D721Med (cell line): ENCODE data around the gene MEP1B.
"Not testable (repeated sequence)": the region's sequence is repeated elsewhere in the genome, so short reads cannot be mapped to it uniquely, and the experiment has no call there.

Source experiments
- DNase-seq: peaks from one replicate; pipeline ENCODE4 v3.0.0; 2011; ENCODE audit warnings: low spot score; ENCODE audit not compliant: insufficient read length
- FAIRE-seq: peaks from 2 replicates; lab custom pipeline; 2011; peaks lifted over from hg19 to GRCh38; lab: Jason Lieb, UNC
- TF ChIP-seq, protein P1 (sequence below): IDR thresholded peaks from 2 replicates; pipeline ENCODE4 v1.5.1; 2012; ENCODE audit warnings: mild to moderate bottlenecking, control low read depth; ENCODE audit not compliant: insufficient read depth; ENCODE audit errors: missing control alignments

Gene MEP1B

DNA sequence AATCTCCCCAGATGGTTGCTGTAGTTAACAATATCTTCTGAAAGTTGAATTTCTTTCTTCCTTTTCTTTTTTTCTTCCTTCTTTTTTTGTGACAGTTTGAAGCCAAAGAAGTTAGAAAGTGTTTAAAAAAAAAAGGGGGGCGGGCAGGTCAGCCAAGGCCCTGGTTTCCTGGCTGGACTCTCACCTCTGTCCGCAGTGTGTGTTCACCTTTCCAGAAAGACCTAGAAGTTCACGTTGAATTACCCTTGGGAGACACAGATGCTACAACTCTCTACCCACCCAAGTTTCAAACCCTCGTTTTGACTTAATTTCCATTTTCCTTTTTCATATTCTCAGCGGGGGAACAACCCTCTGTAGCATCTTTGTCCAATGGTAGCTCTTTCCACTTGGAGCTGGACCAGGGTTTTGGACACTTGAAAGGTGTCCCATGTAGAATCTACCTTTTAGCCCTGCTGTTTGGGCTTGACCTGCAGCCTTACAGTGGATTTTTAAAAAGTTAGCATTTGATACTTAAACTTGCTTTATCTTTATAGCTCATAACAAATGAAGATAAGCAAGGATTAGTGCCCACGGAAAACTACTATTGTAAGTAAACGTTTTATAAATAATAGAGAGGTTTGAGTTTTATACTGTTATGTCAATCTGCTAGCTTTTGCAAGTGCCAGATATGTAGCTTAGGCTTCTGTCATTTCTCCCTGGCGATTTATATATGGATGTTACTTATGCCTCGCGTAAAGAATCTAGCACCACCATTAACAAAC is 20.0 kb downstream of the MEP1B start:
- TF ChIP-seq, protein P1, sequence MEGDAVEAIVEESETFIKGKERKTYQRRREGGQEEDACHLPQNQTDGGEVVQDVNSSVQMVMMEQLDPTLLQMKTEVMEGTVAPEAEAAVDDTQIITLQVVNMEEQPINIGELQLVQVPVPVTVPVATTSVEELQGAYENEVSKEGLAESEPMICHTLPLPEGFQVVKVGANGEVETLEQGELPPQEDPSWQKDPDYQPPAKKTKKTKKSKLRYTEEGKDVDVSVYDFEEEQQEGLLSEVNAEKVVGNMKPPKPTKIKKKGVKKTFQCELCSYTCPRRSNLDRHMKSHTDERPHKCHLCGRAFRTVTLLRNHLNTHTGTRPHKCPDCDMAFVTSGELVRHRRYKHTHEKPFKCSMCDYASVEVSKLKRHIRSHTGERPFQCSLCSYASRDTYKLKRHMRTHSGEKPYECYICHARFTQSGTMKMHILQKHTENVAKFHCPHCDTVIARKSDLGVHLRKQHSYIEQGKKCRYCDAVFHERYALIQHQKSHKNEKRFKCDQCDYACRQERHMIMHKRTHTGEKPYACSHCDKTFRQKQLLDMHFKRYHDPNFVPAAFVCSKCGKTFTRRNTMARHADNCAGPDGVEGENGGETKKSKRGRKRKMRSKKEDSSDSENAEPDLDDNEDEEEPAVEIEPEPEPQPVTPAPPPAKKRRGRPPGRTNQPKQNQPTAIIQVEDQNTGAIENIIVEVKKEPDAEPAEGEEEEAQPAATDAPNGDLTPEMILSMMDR = no peak
- FAIRE-seq (peak; percentile 77), DNase-seq (no peak)

GRCh38 chr18:32213693-32214092 is 23.9 kb downstream of the MEP1B start:
- TF ChIP-seq, protein P1 = no peak
- DNase-seq (no peak), FAIRE-seq (no peak)

DNA sequence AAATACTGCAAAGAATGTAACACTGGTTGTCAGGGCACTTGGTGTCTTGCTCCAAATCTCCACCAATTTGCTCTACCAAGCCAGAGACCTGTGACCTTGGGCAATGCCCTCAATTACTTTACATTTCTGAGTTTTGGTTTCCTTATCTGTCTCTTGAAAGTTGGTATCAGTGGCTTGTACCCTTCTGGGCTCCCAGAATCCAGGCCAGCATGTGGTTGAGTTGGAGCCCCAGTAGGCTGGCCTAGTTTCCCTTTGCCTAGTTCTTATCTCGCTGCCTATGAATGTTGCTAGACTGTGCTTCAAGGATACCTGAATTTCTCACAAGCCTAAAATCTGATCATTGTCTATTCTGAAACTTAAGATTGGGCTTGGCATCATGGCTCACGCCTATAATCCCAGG is 26.6 kb downstream of the MEP1B start:
- TF ChIP-seq, protein P1 = no peak
- FAIRE-seq = no peak

DNA sequence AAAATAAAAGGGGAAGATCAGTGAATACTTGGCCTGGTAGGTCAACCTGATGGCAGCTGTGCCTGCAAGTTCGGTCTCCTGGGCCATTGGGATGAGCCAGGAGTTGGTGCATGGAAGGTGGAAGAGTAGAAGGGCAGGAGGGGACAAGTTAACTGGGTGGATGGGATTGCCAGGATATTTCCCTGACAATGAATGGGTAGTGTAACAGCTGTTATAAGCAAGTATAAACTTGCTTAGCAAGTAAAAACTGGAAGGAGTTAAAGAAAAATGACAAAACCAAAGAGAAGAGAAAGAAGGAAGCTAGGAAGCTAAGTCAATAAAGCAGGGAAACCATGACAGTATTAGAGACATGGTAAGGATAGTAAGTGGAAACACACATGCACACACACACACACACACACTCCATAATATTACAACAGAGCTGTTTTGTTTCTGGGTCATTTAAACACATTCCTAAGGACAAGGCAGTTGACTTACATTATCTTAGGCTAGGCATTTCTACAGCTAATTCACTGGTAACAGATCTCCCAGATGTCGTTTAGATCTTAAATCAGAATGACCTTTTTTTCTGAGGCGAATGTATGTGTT is 29.7 kb downstream of the MEP1B start:
- TF ChIP-seq, protein P1 = no peak
- FAIRE-seq = peak; percentile 73
- DNase-seq = no peak

More for the DNA sequence above, 26.6 kb downstream of the MEP1B start:
- no peak for DNase-seq

DNA sequence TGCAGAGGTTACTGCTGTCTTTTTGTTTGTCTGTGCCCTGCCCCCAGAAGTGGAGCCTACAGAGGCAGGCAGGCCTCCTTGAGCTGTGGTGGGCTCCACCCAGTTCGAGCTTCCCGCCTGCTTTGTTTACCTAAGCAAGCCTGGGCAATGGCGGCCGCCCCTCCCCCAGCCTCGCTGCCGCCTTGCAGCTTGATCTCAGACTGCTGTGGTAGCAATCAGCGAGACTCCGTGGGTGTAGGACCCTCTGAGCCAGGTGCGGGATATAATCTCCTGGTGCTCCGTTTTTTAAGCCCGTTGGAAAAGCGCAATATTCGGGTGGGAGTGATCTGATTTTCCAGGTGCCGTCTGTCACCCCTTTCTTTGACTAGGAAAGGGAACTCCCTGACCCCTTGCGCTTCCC is 43.5 kb downstream of the MEP1B start:
- DNase-seq, FAIRE-seq: not testable (repeated sequence)

- no peak for DNase-seq
- peak; percentile 89 for FAIRE-seq
- TF ChIP-seq, protein P1 = no peak
Measured at GRCh38 chr18:32237049-32237448, 47.2 kb downstream of the MEP1B start.

DNA sequence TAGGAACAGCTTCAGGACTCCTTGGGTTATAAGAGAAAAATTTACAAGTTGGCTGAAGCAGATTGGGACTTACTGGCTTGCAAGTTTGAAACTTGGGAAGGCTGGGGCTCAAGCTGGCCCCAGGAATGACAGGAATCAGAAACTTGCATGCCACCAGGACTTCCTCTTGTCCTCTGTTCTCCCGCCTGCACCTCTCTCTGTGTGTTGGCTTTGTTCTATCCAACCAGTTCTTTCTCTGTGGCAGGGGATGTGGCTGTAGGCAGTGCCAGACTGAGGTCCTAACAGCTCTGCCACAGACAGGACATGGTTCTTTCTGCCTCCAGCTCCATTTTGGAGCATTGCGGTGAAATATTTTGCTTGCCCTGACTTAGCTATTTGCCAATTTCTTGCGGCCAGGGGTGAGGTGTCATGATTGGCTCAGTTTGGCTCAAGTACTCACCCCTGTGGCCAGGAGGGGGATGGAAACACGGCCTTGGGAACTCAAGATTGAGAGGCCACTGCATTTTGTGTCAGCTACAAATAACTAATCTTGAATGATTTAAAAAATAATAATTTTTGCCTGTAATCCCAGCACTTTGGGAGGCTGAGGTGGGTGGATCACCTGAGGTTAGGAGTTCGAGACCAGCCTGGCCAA is 48.9 kb downstream of the MEP1B start:
- TF ChIP-seq, protein P1 = no peak
- no peak for DNase-seq
- no peak for FAIRE-seq
